IMR-90 (cell line): ENCODE measurements around the gene PTPN5. TPM values are rescaled to one million over a fixed set of nuclear protein-coding genes. Genes with fewer than 3 reads are reported as not detected.
A peak's percentile ranks its signal among the peaks of the same experiment; 100 is the strongest.

ENCODE experiments used
- ATAC-seq: fragments of 200-7000 bp; cut with Tn5 transposase; 2 replicates; pipeline ENCODE4 v1.9.1; 2020; ENCODE audit warnings: low read depth, mild to moderate bottlenecking, moderate library complexity
- BruUV-seq: library from RNA; stranded (reverse); fragments of 400-500 nt; replicated peaks from 2 replicates; lab custom pipeline; 2021; lab: Mats Ljungman, UMichigan
- CTCF ChIA-PET: fragments of 300-600 bp; formaldehyde crosslinking; extraction: SDS; loops from one replicate; lab custom pipeline; 2021; ENCODE audit warnings: antibody characterized with exemption; lab: Yijun Ruan, JAX
- POLR2A ChIA-PET: fragments of 300-600 bp; sonication (Branson Sonifier 250); formaldehyde crosslinking; loops from one replicate; lab custom pipeline; 2022; ENCODE audit warnings: antibody characterized with exemption; ENCODE audit not compliant: unreplicated experiment; lab: Charles Lee
- DNase-seq: peaks from one replicate; pipeline ENCODE4 v3.0.0; 2013
- H2AFZ ChIP-seq: replicated peaks from 2 replicates; pipeline ENCODE3; 2013; ENCODE audit warnings: low read length, mild to moderate bottlenecking; ENCODE audit not compliant: poor library complexity
- H2AK5ac ChIP-seq: 2 replicates; pipeline ENCODE4 v1.6.1; 2013; ENCODE audit warnings: low read depth, low read length, inconsistent platforms
- H2AK9ac ChIP-seq: replicated peaks from 2 replicates; pipeline ENCODE3; 2013; ENCODE audit warnings: mild to moderate bottlenecking, low read depth, low read length, moderate library complexity; ENCODE audit not compliant: poor library complexity
- H2BK120ac ChIP-seq: 2 replicates; pipeline ENCODE4 v1.6.1; 2013; ENCODE audit warnings: low read depth, low read length, inconsistent platforms
- H2BK15ac ChIP-seq: 3 replicates; pipeline ENCODE4 v1.6.1; 2013; ENCODE audit warnings: low read depth, low read length, inconsistent platforms
- H2BK20ac ChIP-seq: 2 replicates; pipeline ENCODE4 v1.6.1; 2013; ENCODE audit warnings: low read depth, mild to moderate bottlenecking, inconsistent platforms, low read length, moderate library complexity
- H2BK5ac ChIP-seq: 2 replicates; pipeline ENCODE4 v1.6.1; 2013; ENCODE audit warnings: mild to moderate bottlenecking, low read depth, low read length, inconsistent platforms; ENCODE audit not compliant: poor library complexity, severe bottlenecking
- H3K14ac ChIP-seq: replicated peaks from 2 replicates; pipeline ENCODE4 v1.6.1; 2013; ENCODE audit warnings: low read depth, low read length, inconsistent platforms
- H3K18ac ChIP-seq: 2 replicates; pipeline ENCODE4 v1.6.1; 2013; ENCODE audit warnings: low read depth, low read length, control low read depth
- H3K23ac ChIP-seq: 2 replicates; pipeline ENCODE4 v1.6.1; 2013; ENCODE audit warnings: low read depth, low read length, inconsistent platforms
- H3K27ac ChIP-seq: 2 replicates; pipeline ENCODE4 v1.5.1; 2013; ENCODE audit warnings: mild to moderate bottlenecking, control low read depth, low read length; ENCODE audit not compliant: insufficient read depth
- H3K27me3 ChIP-seq: 2 replicates; pipeline ENCODE4 v1.6.1; 2013; ENCODE audit warnings: low read length; ENCODE audit not compliant: control insufficient read depth, insufficient read depth
- H3K36me3 ChIP-seq: 2 replicates; pipeline ENCODE4 v1.6.1; 2013; ENCODE audit warnings: low read length, mixed read lengths; ENCODE audit not compliant: control insufficient read depth, insufficient read depth
- H3K4ac ChIP-seq: 2 replicates; pipeline ENCODE4 v1.6.1; 2013; ENCODE audit warnings: low read depth, low read length, inconsistent platforms
- H3K4me1 ChIP-seq: 2 replicates; pipeline ENCODE4 v1.6.1; 2013; ENCODE audit warnings: low read length, mixed read lengths; ENCODE audit not compliant: control insufficient read depth, insufficient read depth
- H3K4me2 ChIP-seq: 2 replicates; pipeline ENCODE4 v1.6.1; 2013; ENCODE audit warnings: low read depth, mild to moderate bottlenecking, control low read depth, low read length, moderate library complexity
- H3K4me3 ChIP-seq: 2 replicates; pipeline ENCODE4 v1.5.1; 2013; ENCODE audit warnings: low read depth, mild to moderate bottlenecking, control low read depth, low read length, moderate library complexity; ENCODE audit not compliant: insufficient read depth
- H3K56ac ChIP-seq: 2 replicates; pipeline ENCODE4 v1.6.1; 2013; ENCODE audit warnings: low read length, inconsistent platforms; ENCODE audit not compliant: insufficient read depth; ENCODE audit errors: extremely low read depth
- H3K79me1 ChIP-seq, 2 experiments: 2 replicates each; pipeline ENCODE4 v1.6.1; 2013; ENCODE audit warnings: low read length in 2 of 2, inconsistent platforms in 1 of 2, low read depth in 1 of 2
- H3K9ac ChIP-seq: 2 replicates; pipeline ENCODE4 v1.6.1; 2013; ENCODE audit warnings: low read depth, low read length, control low read depth
- H3K9me1 ChIP-seq: 2 replicates; pipeline ENCODE4 v1.6.1; 2013; ENCODE audit warnings: low read length, inconsistent platforms; ENCODE audit not compliant: insufficient read depth
- H3K9me3 ChIP-seq: 2 replicates; pipeline ENCODE4 v1.6.1; 2013; ENCODE audit warnings: low read length; ENCODE audit not compliant: control insufficient read depth, insufficient read depth
- H4K20me1 ChIP-seq: 2 replicates; pipeline ENCODE4 v1.6.1; 2013; ENCODE audit warnings: low read length, inconsistent platforms; ENCODE audit not compliant: insufficient read depth
- H4K5ac ChIP-seq: 2 replicates; pipeline ENCODE4 v1.6.1; 2013; ENCODE audit warnings: mild to moderate bottlenecking, low read depth, low read length, control low read depth
- H4K8ac ChIP-seq, 2 experiments: 2 replicates each; pipeline ENCODE4 v1.6.1; 2013; ENCODE audit warnings: low read depth in 2 of 2, low read length in 2 of 2, control low read depth in 1 of 2, inconsistent platforms in 1 of 2
- H4K91ac ChIP-seq: 2 replicates; pipeline ENCODE4 v1.6.1; 2013; ENCODE audit warnings: low read depth, low read length, inconsistent platforms; ENCODE audit not compliant: insufficient read depth
- FOS ChIP-seq: fragments of 150-350 bp; IDR thresholded peaks from 2 replicates; pipeline ENCODE4 v1.6.1; 2016; ENCODE audit warnings: low read depth, low read length
- MXI1 ChIP-seq: IDR thresholded peaks from 2 replicates; pipeline ENCODE4 v1.6.1; 2012; ENCODE audit warnings: low read depth, mild to moderate bottlenecking, low read length, moderate library complexity, borderline replicate concordance
- WGBS, 2 experiments: methylation state at CpG; one replicate each; pipeline versions ENCODE4 v1.1.5 to v1.1.7; 2013; ENCODE audit warnings: missing lambda C conversion rate in 2 of 2; ENCODE audit not compliant: insufficient read length in 1 of 2; ENCODE audit errors: extremely low coverage in 2 of 2; 5-methylcytosine and 5-hydroxymethylcytosine counted together
- dilution Hi-C: fragments of 300-500 bp; cut with HindIII; formaldehyde crosslinking; loops from one replicate; pipeline ENCODE4 v1.14.3; 2018; ENCODE audit warnings: low sequenced_read_pairs; ENCODE audit not compliant: unreplicated experiment
- in situ Hi-C: fragments of 300-500 bp; cut with MboI; formaldehyde crosslinking; loops from 3 replicates; pipeline ENCODE4 v1.14.3; 2019; ENCODE audit warnings: low sequenced_read_pairs, inconsistent platforms, mixed read lengths
- intact Hi-C: fragments of 100-400 bp; cut with micrococcal nuclease; formaldehyde crosslinking; loops from 2 replicates; pipeline ENCODE4 v1.10.0; 2022
- polyA plus RNA-seq, 3 experiments: library from polyadenylated mRNA; depleted of rRNA; stranded (reverse); fragments of >200 nt; gene quantifications; 2 replicates each; pipeline ENCODE4 v1.2.3, GENCODE V29; 2012; ENCODE audit warnings: low replicate concordance in 1 of 3
- total RNA-seq: library from RNA; depleted of rRNA; stranded (reverse); fragments of >200 nt; gene quantifications from 2 replicates; pipeline ENCODE4 v1.2.3, GENCODE V29; 2012
- TF ChIP-seq, protein P1 (sequence below): fragments of 150-350 bp; IDR thresholded peaks from 2 replicates; pipeline ENCODE4 v1.6.1; 2016; ENCODE audit warnings: low read depth, mild to moderate bottlenecking, low read length, moderate library complexity, borderline replicate concordance

Gene PTPN5
- total and polyA plus RNA-seq, 2 of the 4 experiments (the other 2 are of a cell fraction) = not detected

DNA sequence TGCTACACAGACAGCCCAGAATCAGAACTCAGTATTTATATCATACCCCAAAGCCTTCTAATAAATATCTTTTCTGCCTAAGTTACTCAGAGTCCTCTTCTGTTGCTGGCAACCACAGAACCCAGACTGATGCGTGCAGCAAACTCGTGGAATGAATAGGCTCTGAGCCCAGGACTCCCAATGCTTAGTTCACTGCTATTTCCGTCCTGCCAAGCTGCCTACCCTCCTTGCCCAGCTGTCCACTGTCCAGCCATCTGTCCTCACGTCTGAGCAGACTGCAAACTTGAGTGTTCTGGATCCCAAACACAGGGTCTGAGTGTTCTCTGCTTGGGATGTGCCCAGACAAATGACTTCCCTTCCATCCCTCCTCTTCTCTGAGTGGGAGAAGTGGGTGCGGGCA is 19.4 kb downstream of the PTPN5 start:
- CTCF ChIA-PET = no interaction called here
- no TSS peak for BruUV-seq

More for the DNA sequence above, 19.4 kb downstream of the PTPN5 start:
- no peak overlapping the region for H2AK5ac ChIP-seq
- no peak overlapping the region for H3K9ac ChIP-seq
- H3K4me1 ChIP-seq = no peaks in the 10 kb centered on the region
- no peak overlapping the region for H3K4ac ChIP-seq
- no peak for ATAC-seq
- H3K27me3 ChIP-seq = peaks cover 38% of the 10 kb centered on the region
- no peak overlapping the region for H3K4me3 ChIP-seq
- no peaks in the 10 kb centered on the region for H3K36me3 ChIP-seq
- H3K9me1 ChIP-seq = no peaks in the 10 kb centered on the region
- POLR2A ChIA-PET = no interaction called here
- TF ChIP-seq, protein P1, sequence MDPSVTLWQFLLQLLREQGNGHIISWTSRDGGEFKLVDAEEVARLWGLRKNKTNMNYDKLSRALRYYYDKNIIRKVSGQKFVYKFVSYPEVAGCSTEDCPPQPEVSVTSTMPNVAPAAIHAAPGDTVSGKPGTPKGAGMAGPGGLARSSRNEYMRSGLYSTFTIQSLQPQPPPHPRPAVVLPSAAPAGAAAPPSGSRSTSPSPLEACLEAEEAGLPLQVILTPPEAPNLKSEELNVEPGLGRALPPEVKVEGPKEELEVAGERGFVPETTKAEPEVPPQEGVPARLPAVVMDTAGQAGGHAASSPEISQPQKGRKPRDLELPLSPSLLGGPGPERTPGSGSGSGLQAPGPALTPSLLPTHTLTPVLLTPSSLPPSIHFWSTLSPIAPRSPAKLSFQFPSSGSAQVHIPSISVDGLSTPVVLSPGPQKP = no peak
- TF ChIP-seq FOS (no peak), MXI1 (no peak)
- WGBS, 2 experiments = 17% methylated on average over 3 of the region's 5 CpGs; no CpG with 5 or more reads in 1 of the 2 experiments
- no peak overlapping the region for H3K27ac ChIP-seq
- H3K9me3 ChIP-seq = no peaks in the 10 kb centered on the region
- in situ Hi-C loops (no loop called here), intact Hi-C loops (no loop called here), dilution Hi-C loops (no loop called here)
- H2BK120ac ChIP-seq = no peak overlapping the region
- no peak overlapping the region for H4K8ac ChIP-seq
- no peak overlapping the region for H2BK15ac ChIP-seq
- no peak overlapping the region for H2AFZ ChIP-seq
- no peaks in the 10 kb centered on the region for H3K79me1 ChIP-seq
- no peak overlapping the region for H3K56ac ChIP-seq
- no peak overlapping the region for H3K23ac ChIP-seq
- H2BK5ac ChIP-seq = no peak overlapping the region
- no peak overlapping the region for H3K4me2 ChIP-seq
- H4K91ac ChIP-seq = no peak overlapping the region
- H3K18ac ChIP-seq = no peak overlapping the region
- no peak overlapping the region for H4K5ac ChIP-seq
- H2AK9ac ChIP-seq = no peak overlapping the region
- no peak overlapping the region for H2BK20ac ChIP-seq
- peak; percentile 28 for DNase-seq
- H3K14ac ChIP-seq = no peak overlapping the region
- H4K20me1 ChIP-seq = no peaks in the 10 kb centered on the region
